ENCODE data around the gene FCHSD2.

GRCh38 chr11:72859126-72859525 is 283.0 kb downstream of the FCHSD2 start:
- TF ChIP-seq RAD21 (IDR thresholded peaks at IDR 0.05) (no peak), CTCF (IDR thresholded peaks at IDR 0.05; ENCODE audit: low read depth, low read length, missing input control) (no peak), TAF1 (conservative IDR thresholded peaks at IDR 0.05) (no peak)

Measured in liver (tissue), 3 donors.